Kasumi-1 (cell line): ENCODE data around the gene ZCRB1.
"Not testable (repeated sequence)": the region's sequence is repeated elsewhere in the genome, so short reads cannot be mapped to it uniquely, and the experiment has no call there.

Experiments used
- DNase-seq, 2 experiments: peaks; one replicate each; lab custom pipeline; 2025; lab: John Stamatoyannopoulos, UW

ZCRB1 gene, protein sequence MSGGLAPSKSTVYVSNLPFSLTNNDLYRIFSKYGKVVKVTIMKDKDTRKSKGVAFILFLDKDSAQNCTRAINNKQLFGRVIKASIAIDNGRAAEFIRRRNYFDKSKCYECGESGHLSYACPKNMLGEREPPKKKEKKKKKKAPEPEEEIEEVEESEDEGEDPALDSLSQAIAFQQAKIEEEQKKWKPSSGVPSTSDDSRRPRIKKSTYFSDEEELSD

DNA sequence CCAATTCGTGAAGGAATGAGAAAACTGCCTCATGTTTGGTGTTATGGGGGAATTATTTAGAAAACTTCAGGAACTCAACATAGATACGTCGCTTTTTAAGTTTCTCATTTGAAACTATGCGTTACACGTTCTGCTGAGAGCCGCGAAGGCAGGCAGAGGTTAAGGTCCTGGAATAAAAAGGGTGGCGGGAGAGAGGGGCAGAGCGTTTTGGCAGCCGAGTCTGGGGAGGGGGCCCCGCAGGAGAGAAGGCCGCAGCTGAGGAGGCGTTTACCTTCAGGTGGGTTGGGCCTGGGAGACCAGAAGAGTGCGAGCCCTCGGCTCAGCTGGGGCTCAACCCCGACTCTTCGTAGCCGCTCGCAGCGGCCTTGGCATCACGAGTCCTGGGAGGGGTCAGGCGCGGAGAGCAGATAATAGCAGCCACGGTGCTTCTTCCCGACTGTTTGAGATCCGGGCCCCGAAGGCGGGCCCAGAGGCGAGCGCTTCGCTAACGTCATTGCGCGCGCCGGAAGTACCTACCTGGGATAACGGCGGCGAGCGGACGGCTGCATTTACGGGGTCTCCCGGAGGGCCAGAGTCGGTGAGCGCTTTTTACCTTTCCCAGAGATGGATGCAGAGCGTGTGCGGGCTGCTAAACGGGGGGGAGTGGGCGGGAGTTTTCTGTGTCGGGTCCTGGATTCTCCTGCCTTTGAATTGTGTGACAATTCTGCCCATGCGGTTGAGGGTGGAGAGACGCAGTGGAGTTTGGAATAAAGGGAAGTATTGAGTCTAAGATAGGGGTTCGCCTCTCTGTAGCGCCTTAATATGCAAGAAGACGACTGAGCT lies at the start of gene ZCRB1, which contains the start of gene PPHLN1:
Gene ZCRB1, minus strand, starts transcription at position 442 of the 822 bp plus-strand sequence. CDS start 1,992 bp downstream, outside the sequence.
Gene PPHLN1, plus strand, starts transcription at position 515 of the 822 bp plus-strand sequence. CDS start 9,736 bp downstream, outside the sequence.
- DNase-seq: peak; percentile 87 to 88

DNA sequence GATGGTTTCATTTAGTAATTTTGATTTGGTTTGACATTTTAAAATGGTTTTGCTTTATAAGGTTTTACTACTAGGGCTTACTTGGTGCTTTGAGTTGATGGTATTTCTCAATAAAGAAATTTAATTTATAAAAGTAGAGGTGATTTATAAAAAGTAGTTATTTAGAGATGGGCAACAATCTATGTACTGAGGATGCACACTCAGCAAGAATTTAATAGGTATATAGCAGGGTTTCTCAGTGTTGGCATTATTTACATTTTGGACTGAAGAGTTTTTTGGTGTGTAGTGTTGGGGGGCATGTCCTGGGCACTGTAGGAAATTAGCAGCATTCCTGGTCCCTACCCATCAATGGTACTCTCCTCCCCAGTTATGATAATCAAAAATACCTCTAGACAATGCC lies 47.8 kb upstream of the ZCRB1 start:
- no peak for DNase-seq

DNA sequence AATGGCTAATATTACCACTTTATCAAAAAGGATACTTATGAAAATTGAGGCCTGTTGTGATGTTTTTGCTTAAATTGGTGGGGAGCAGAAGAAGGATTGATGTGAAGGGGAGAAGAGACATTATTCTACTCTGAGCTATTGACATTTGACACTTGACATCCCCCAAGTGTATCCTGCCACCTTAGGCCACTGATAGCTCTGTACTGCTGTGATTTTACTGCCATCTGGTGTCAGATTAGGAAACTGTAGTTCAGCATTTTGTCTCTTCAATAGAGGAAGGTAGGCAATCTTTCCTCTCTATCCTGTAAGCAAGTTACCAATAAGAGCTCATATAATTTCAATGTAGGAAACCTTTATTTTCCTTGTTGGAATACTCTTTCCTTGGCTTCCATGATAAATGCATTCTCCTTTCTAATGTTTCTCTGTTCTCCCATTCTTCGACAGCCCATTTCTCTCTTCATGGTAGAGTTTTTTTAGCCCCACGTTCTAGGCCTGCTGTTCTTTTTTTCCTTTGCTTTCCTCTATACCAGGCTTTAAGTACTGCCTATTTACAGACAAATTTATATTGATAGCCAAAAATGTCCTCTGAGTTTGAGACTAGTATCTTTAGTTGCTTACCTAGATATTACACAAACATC lies 46.4 kb upstream of the ZCRB1 start:
- DNase-seq: peak; percentile 88 to 95

DNA sequence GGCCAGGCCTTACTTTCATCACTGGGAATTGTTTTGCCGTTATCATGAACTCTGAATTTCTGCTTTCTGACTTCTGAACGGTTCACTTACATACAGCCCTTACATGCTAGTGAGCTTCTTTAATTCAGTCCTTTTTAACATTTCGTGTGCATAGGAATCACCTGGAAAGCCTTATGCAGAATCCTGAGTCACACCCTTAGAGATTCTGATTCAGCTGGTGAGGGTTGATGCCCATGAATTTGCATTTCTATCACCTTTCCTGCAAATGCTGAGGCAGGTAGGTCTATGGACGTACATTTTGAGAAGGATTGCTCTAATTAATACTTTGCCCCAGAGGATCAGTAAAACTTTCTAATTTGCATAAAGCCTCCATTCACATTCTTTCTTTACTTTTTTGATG lies 44.1 kb upstream of the ZCRB1 start:
- no peak for DNase-seq

DNA sequence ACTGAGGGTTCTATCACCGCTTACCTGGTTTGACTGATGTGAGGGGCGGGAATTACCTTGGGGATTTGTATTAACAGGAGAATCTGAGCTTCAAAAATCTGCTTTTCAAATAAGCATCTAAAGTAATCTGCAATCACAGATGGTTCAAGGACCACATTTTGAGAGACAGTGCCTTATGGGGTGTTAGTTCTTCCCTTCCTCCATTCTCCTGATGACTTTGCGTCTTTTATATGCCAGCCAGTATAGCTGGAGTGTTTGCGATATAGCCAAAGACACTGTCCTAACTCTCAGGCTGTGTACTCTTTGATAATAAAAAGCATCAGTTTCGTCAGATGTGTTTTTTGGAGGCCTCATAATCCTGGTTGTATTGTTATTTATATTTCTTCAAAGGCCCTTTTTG lies 39.6 kb upstream of the ZCRB1 start:
- DNase-seq: no peak

DNA sequence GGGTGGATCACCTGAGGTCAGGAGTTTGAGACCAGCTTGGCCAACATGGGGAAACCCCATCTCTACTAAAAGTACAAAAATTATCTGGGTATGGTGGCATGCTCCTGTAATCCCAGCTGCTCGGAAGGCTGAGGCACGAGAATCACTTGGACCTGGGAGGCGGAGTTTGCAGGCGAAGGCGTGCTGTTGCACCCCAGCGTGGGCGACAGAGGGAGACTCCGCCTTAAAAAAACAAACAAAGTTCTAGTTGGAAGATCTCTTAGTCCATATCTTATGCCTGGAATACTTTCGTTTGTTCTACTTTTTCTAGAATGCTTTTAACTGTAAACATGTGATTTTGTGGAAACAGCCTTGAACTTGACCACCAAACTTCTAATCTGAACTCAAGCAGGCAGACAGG lies 38.8 kb upstream of the ZCRB1 start:
- no peak for DNase-seq

DNA sequence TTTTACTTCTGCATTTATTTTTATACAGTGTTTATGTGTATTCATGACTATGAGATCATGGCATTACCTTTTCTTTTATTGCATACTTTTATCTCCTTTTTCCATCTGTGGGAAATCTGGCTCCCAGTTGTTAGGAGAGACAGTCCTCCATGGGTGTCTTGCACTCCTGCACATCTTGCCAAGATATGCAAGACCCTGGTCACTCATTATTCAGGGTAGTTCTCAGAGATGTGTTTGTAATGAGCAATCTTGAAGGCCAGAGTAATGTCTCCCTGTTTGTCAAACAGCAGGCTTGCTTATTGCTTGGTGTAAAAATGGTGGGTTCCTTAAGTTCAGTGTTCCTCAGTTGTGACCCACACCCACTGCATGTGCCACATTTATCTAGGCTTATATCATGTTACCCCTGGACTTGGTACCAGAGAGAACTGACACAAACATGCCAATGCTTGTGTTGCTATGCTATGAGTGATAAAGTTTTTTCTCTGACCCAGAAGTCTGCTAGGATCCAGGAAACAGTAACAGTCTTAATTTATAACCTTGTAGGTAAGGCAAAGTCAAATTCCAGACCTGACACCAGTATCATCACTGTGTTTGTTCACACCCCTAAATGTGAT lies 36.9 kb upstream of the ZCRB1 start:
- DNase-seq: no peak

DNA sequence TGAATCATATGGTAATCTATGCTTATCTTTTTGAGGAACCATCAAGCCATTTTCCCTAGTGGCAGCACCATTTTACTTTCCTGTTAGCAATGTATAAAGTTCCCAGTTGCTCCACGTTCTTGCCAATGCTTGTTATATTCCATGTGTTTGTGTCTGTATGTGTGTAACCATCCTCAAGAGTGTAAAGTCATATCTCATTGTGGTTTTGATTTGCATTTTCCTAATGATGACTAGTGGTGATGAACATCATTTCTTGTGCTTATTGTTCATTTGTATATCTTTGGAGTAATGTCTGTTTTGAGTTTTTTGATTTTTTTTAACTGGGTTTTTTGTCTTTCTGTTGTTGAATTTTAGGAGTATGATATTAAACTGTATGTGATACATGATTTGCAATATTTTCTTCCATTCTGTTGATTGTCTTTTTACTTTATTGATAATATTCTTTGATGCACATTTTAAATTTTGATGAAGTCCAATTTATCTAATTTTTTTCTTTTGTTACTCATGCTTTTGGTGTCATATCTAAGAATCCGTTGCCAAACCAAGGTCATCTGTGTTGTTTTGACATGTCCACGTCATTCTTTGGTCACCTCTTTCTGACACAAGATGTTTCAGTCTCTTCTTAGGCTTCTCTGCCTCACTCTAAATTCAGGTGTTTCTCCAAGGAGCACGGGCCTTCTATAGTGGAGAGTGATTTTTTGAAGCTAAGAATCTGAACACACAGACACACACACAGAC lies 36.2 kb upstream of the ZCRB1 start:
- no peak for DNase-seq

DNA sequence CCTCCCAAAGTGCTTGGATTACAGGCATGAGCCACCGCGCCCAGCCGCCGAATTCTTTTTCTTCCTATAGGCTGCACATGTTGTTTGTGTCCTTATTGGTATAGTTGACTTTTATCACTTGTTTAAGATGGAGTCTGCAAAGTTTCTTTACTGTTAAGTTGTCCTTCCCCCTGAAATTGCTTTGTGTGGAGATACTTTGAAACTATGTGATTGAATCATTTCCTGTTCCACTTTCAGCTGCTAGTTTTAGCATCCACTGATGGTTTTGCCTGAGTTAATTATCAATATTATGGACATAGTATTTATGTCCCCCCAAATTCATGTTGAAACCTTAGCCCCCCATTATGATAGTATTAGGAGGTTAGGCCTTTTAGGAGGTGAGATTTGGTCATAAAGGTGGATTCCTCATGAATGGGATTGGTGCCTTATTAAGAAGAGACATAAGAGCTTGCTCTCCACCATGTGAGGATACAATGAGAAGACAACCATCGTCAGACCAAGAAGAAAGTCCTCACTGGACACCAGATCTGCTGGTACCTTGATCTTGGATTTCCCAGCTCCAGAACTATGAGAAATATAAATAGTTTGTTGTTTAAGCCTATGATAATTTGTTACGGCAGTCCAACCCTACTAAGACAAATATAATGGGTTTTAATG lies 35.0 kb upstream of the ZCRB1 start:
- DNase-seq: no peak

DNA sequence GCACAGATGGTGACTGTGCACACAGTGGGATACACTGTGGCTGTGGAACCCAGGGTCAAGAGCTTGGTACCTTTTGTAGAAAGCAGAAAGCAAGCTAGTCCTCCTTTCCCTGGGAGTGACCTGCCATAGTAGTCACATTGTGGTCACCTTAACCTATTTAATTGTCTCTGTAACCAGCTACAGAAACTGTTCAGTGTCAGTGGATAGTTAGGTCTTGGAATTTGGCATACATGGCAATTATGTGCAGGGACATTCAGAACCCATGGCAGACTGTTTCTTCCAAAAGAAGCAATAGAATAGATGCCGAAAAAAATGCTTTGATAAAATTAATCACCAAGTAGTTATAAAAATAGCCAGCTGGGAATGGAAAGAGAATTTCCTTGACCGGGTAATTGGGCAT lies 30.4 kb upstream of the ZCRB1 start:
- DNase-seq: no peak

DNA sequence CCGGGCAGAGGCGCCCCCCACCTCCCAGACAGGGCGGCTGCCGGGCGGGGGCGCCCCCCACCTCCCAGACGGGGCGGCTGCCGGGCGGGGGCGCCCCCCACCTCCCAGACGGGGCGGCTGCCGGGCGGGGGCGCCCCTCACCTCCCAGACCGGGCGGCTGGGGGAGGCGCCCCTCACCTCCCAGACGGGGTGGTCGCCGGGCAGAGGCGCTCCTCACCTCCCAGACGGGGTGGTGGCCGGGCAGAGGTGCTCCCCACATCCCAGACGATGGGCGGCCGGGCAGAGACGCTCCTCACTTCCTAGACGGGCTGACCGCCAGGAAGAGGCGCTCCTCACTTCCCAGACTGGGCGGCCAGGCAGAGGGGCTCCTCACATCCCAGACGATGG lies 24.1 kb upstream of the ZCRB1 start:
- DNase-seq: not testable (repeated sequence)

DNA sequence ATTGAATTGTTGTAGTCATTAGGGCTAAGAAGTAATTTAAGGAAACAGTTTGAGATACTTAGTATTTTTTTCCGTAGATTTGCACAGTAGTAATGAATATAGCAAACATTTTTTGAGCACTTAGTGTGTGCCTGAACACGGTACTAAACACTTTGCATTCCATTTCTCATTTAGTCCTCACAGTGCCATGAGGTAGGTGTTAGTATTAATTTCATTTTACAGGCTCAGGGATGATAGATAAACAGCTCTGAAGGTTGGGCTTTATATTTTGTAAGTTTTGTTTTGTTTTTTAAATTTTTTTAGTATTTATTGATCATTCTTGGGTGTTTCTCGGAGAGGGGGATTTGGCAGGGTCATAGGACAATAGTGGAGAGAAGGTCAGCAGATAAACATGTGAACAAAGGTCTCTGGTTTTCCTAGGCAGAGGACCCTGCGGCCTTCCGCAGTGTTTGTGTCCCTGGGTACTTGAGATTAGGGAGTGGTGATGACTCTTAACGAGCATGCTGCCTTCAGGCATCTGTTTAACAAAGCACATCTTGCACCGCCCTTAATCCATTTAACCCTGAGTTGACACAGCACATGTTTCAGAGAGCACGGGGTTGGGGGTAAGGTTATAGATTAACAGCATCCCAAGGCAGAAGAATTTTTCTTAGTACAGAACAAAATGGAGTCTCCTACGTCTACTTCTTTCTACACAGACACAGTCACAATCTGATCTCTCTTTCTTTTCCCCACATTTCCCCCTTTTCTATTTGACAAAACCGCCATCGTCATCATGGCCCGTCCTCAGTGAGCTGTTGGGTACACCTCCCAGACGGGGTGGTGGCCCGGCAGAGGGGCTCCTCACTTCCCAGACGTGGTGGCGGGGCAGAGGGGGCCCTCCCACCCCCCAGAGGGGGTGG lies 23.5 kb upstream of the ZCRB1 start:
- DNase-seq: not testable (repeated sequence)

DNA sequence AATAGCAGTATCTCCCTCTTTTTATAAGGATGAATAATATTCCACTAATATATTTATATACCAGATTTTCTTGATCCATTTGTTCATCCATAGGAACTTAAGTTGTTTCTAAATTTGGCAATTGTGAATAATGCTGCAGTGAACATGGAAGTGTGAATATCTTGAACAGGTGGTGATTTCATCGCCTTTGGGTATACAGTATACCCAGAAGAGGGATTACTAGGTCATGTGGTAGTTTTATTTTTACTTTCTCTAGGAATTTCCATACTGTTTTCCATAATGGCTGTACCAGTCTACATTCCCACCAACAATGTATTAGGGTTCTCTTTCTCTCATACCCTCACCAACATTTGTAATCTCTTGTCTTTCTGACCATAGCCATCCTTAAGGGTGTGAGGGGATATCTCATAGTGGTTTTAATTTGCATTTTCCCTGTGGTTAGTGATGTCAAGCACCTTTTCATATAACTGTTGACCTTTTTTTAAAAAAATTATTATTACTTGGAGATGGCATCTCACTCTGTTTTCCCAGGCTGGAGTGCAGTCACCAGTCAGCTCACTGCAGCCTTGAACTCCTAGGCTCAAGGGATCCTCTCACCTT lies 20.6 kb upstream of the ZCRB1 start:
- no peak for DNase-seq

DNA sequence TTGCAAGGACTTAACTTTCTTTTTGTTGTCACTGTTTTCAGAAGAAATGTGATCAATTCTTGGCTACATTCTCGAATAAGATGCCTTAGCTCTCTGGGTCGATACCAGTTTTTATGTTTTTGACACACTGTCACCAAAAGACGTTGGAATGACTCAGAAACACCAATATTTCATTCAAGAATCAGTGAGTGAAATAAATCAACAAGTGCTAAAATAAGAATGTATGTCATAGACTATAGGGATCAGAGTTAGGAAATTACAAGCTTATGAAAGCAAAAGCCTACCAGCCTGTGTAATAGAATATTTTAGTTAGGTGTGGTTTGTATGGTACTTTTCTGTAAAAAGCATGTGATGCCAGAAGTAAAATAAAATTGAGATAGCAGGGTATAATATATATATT lies 17.8 kb upstream of the ZCRB1 start:
- no peak for DNase-seq

DNA sequence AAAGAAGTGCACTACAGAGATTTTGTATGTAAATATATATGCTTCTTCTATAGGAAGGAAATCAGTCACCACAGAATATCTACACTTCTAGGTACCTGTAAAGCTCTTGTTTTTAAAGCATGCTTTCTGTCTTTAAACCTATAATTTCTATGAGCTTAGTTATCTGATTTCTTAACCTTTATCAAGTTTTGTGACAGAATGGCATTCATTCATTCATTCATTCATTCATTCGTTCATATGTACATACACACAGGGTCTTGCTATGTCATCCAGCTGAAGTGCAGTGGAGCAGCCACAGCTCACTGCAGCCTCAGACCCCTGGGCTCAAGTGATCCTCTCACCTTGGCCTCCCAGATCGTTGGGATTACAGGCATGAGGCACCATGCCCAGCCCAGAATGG lies 16.1 kb upstream of the ZCRB1 start:
- no peak for DNase-seq

DNA sequence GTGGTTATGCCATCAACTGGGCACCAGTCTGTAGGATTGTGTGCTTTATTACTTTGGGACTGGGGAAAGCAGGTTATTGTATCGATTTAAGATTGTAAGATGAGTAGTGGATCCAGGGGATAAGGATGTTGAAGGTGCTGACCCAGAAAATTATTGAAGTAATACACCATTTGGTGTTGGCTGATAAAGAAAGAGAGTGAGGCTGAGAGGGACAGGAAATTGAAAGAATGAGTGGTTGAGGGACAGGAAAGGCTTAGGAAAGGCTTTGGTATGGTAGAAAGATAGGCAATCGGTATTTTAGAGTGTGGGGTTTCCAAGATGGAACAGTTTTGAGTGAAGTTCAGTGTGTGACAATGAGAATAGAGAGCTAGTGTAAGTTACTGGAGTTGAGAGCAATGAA lies 12.4 kb upstream of the ZCRB1 start:
- no peak for DNase-seq

DNA sequence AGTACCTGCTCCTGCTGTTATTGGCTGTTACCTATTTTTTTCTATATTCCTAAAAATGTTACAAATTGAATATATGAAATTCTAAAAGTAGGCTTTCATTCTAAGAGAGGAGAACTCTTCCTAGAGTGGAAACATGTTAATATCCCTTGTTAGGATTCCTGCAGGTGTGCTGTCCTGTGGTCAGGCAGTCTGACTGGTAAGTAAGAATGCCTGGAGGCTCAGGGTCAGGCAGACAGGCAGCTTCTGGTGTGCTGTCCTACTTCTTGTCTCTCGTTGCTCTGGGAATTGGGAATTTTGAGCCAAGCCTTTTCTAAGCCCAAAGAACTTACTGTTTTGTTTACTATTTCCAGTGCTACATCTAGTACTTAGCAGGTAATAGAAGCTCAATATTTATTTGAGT lies 10.4 kb upstream of the ZCRB1 start:
- no peak for DNase-seq

DNA sequence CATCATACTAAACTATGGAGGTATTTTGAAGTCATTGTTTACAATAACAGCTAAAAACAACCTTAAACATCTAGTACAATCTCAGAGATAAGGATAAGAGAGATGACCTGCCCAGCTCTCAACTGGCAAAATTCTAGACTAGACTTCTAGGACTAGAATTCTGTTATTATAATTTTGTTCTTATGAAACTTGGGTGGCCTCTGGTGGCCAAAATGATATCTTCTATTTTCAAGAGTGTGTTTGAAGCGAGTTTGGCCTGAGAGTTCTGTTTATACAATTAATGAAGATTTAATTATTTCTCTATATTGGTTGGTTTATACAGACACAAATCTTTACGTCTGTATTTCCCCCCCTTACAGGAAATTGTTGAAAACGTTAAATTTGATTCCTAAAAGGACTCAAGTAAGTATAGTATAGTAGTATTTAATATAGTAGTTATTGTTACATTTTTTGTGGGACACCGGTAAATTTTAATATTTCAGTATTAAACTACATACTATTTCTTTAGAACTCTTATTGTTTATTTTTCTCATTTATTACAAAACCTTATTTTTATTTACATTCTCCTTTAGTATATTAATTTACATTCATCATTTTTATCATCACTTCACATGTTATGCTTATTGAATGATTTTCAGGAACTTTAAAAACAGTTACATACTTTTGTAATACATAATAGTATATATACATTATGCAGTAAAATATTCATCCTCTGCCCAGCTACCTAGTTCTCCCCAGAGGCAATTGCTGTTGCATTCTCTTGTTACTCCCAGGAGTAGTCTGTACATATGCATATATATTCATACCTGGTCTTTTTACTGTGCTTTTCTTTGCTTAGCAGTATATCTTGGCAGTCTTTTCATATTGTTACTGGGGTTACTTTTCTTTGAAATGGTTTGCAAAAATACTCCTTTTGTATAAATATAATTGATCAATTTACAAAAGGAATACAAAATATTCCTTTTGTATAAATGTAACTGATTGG lies 6.7 kb upstream of the ZCRB1 start:
- peak; percentile 74 to 86 for DNase-seq

DNA sequence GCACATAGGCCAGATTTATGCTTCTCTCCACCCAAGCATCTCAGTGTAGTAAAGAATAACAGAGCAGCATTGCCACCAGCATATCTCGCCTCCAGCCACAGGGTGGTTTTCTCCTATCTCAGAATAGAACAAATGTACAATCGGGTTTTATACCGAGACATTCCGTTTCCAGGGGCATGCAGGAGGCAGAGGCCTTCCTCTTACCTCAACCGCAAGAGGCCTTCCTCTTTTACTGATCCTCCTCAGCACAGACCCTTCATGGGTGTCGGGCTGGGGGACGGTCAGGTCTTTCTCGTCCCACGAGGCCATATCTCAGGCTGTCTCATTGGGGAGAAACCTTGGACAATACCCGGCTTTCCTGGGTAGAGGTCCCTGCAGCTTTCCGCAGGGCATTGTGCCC lies 4.2 kb upstream of the ZCRB1 start:
- peak; percentile 58 to 78 for DNase-seq
